ES-I3 (cell line): Measurements from ENCODE around the gene KLHDC7B.
"Not testable (repeated sequence)": the region's sequence is repeated elsewhere in the genome, so short reads cannot be mapped to it uniquely, and the experiment has no call there.

Experiments
- H3K36me3 ChIP-seq: 2 replicates; pipeline ENCODE4 v1.6.1; 2013; ENCODE audit warnings: mild to moderate bottlenecking, low read length, control low read depth, moderate library complexity; ENCODE audit not compliant: insufficient read depth
- H3K4me1 ChIP-seq: 2 replicates; pipeline ENCODE4 v1.6.1; 2013; ENCODE audit warnings: mild to moderate bottlenecking, control low read depth, low read length; ENCODE audit not compliant: insufficient read depth
- H3K9ac ChIP-seq: 2 replicates; pipeline ENCODE4 v1.6.1; 2013; ENCODE audit warnings: low read depth, mild to moderate bottlenecking, low read length, moderate library complexity
- H3K9me3 ChIP-seq: 2 replicates; pipeline ENCODE4 v1.6.1; 2013; ENCODE audit warnings: mild to moderate bottlenecking, low read length, moderate library complexity; ENCODE audit not compliant: control insufficient read depth, insufficient read depth

KLHDC7B gene

GRCh38 chr22:50507991-50508884 is 37.5 kb upstream of the KLHDC7B start, which contains the start of gene NCAPH2:
NCAPH2 (plus strand) TSS chr22:50508224; CDS start chr22:50508338, 114 bp downstream.
- no peaks in the 10 kb centered on the region for H3K36me3 ChIP-seq
- peaks cover 6% of the 10 kb centered on the region; the same call in 1 of the 2 replicates for H3K4me1 ChIP-seq
- H3K9me3 ChIP-seq = no peaks in the 10 kb centered on the region
- H3K9ac ChIP-seq = peak within 1 kb of the TSS; percentile 84

- Histone ChIP-seq H3K36me3 (no peaks in the 10 kb centered on the region), H3K9me3 (no peaks in the 10 kb centered on the region), H3K9ac (peak overlapping the region; percentile 84), H3K4me1 (peaks cover 6% of the 10 kb centered on the region; the same call in 1 of the 2 replicates)
Observed at GRCh38 chr22:50508897-50509296, 36.8 kb upstream of the KLHDC7B start.

- H3K9ac ChIP-seq = no peak overlapping the region
- peaks cover 6% of the 10 kb centered on the region; the same call in 1 of the 2 replicates for H3K4me1 ChIP-seq
- H3K36me3 ChIP-seq = no peaks in the 10 kb centered on the region
- H3K9me3 ChIP-seq = no peaks in the 10 kb centered on the region
Observed at GRCh38 chr22:50513175-50513574, 32.5 kb upstream of the KLHDC7B start.

- Histone ChIP-seq H3K9me3 (no peaks in the 10 kb centered on the region), H3K4me1 (no peaks in the 10 kb centered on the region), H3K9ac (no peak overlapping the region), H3K36me3 (no peaks in the 10 kb centered on the region)
Observed at GRCh38 chr22:50516068-50516467, 29.6 kb upstream of the KLHDC7B start.

GRCh38 chr22:50516891-50517290 is 28.8 kb upstream of the KLHDC7B start:
- Histone ChIP-seq H3K9me3 (no peaks in the 10 kb centered on the region), H3K36me3 (no peaks in the 10 kb centered on the region), H3K4me1 (no peaks in the 10 kb centered on the region), H3K9ac (no peak overlapping the region)

GRCh38 chr22:50517495-50518260 is 28.0 kb upstream of the KLHDC7B start:
- H3K36me3 ChIP-seq = no peaks in the 10 kb centered on the region
- no peaks in the 10 kb centered on the region for H3K9me3 ChIP-seq
- no peaks in the 10 kb centered on the region for H3K4me1 ChIP-seq
- H3K9ac ChIP-seq = no peak overlapping the region

GRCh38 chr22:50518606-50519005 is 27.1 kb upstream of the KLHDC7B start:
- no peaks in the 10 kb centered on the region for H3K9me3 ChIP-seq
- H3K9ac ChIP-seq = no peak overlapping the region
- no peaks in the 10 kb centered on the region for H3K4me1 ChIP-seq
- H3K36me3 ChIP-seq = no peaks in the 10 kb centered on the region

- H3K9me3 ChIP-seq = no peaks in the 10 kb centered on the region
- H3K36me3 ChIP-seq = no peaks in the 10 kb centered on the region
- no peak overlapping the region for H3K9ac ChIP-seq
Observed at GRCh38 chr22:50519151-50519550, 26.5 kb upstream of the KLHDC7B start.

GRCh38 chr22:50520184-50520583 is 25.5 kb upstream of the KLHDC7B start:
- H3K36me3 ChIP-seq, H3K9ac ChIP-seq, H3K4me1 ChIP-seq, H3K9me3 ChIP-seq: not testable (repeated sequence)

More at GRCh38 chr22:50519151-50519550, 26.5 kb upstream of the KLHDC7B start:
- H3K4me1 ChIP-seq = no peaks in the 10 kb centered on the region

- no peaks in the 10 kb centered on the region for H3K9me3 ChIP-seq
- no peak overlapping the region for H3K9ac ChIP-seq
- no peaks in the 10 kb centered on the region; the same call in 1 of the 2 replicates for H3K4me1 ChIP-seq
- no peaks in the 10 kb centered on the region for H3K36me3 ChIP-seq
Observed at GRCh38 chr22:50520826-50521453, 24.8 kb upstream of the KLHDC7B start.

- no peak overlapping the region for H3K9ac ChIP-seq
- no peaks in the 10 kb centered on the region for H3K9me3 ChIP-seq
- no peaks in the 10 kb centered on the region; the same call in 1 of the 2 replicates for H3K4me1 ChIP-seq
- no peaks in the 10 kb centered on the region for H3K36me3 ChIP-seq
Observed at GRCh38 chr22:50521710-50522109, 24.0 kb upstream of the KLHDC7B start.

- H3K9me3 ChIP-seq = no peaks in the 10 kb centered on the region
Observed at GRCh38 chr22:50522208-50522805, 23.4 kb upstream of the KLHDC7B start.

GRCh38 chr22:50522806-50523438 is 22.8 kb upstream of the KLHDC7B start:
- Histone ChIP-seq H3K9ac (no peak overlapping the region), H3K9me3 (no peaks in the 10 kb centered on the region), H3K36me3 (no peaks in the 10 kb centered on the region), H3K4me1 (no peaks in the 10 kb centered on the region; the same call in 1 of the 2 replicates)

More at GRCh38 chr22:50522208-50522805, 23.4 kb upstream of the KLHDC7B start:
- no peaks in the 10 kb centered on the region; the same call in 1 of the 2 replicates for H3K4me1 ChIP-seq
- no peaks in the 10 kb centered on the region for H3K36me3 ChIP-seq
- H3K9ac ChIP-seq = no peak overlapping the region
